Mesenchymal stem cell (in vitro differentiated cells and primary cell): Measurements from ENCODE around the gene ZNF26. TPM values are rescaled to one million over a fixed set of nuclear protein-coding genes. Genes with fewer than 3 reads are reported as not detected.

Source experiments
- DNase-seq: peaks from one replicate; pipeline ENCODE4 v3.0.0-alpha.2; 2013
- H2AFZ ChIP-seq: one replicate; pipeline ENCODE4 v1.6.1; 2013; ENCODE audit warnings: low read depth, mild to moderate bottlenecking, control low read depth, inconsistent platforms, low read length, moderate library complexity
- H2AK5ac ChIP-seq: 2 replicates; pipeline ENCODE4 v1.6.1; 2013; ENCODE audit warnings: low read length, moderate library complexity, mild to moderate bottlenecking, inconsistent platforms; ENCODE audit not compliant: severe bottlenecking
- H2BK120ac ChIP-seq: one replicate; pipeline ENCODE4 v1.6.1; 2013; ENCODE audit warnings: low read depth, mild to moderate bottlenecking, inconsistent platforms, low read length, moderate library complexity
- H2BK12ac ChIP-seq, 2 experiments: one replicate each; pipeline ENCODE4 v1.6.1; 2013; ENCODE audit warnings: inconsistent platforms in 2 of 2, low read length in 2 of 2, mild to moderate bottlenecking in 2 of 2, moderate library complexity in 2 of 2, control low read depth in 1 of 2
- H2BK15ac ChIP-seq: one replicate; pipeline ENCODE4 v1.6.1; 2013; ENCODE audit warnings: mild to moderate bottlenecking, low read depth, inconsistent platforms; ENCODE audit not compliant: poor library complexity, severe bottlenecking
- H2BK5ac ChIP-seq: 2 replicates; pipeline ENCODE4 v1.6.1; 2013; ENCODE audit warnings: low read depth, mild to moderate bottlenecking, low read length, control low read depth, inconsistent platforms; ENCODE audit not compliant: poor library complexity, severe bottlenecking
- H3K14ac ChIP-seq, 2 experiments: one replicate each; pipeline ENCODE4 v1.6.1; 2013; ENCODE audit warnings: inconsistent platforms in 2 of 2, low read length in 2 of 2, control low read depth in 1 of 2, mild to moderate bottlenecking in 1 of 2, moderate library complexity in 1 of 2
- H3K18ac ChIP-seq, 2 experiments: one replicate each; pipeline ENCODE4 v1.6.1; 2013; ENCODE audit warnings: inconsistent platforms in 2 of 2, low read length in 2 of 2, control low read depth in 1 of 2, low read depth in 1 of 2, mild to moderate bottlenecking in 1 of 2
- H3K23ac ChIP-seq, 2 experiments: one replicate each; pipeline ENCODE4 v1.6.1; 2013; ENCODE audit warnings: inconsistent platforms in 2 of 2, low read length in 2 of 2, mild to moderate bottlenecking in 2 of 2, moderate library complexity in 2 of 2, control low read depth in 1 of 2
- H3K27ac ChIP-seq: 2 replicates; pipeline ENCODE4 v1.5.1; 2013; ENCODE audit warnings: mild to moderate bottlenecking, moderate library complexity, low read length, control low read depth, inconsistent platforms; ENCODE audit not compliant: poor library complexity, severe bottlenecking
- H3K27me3 ChIP-seq, 2 experiments: 2 replicates each; pipeline versions ENCODE4 v1.6.1 to v1.7.0; 2013; ENCODE audit warnings: low read length in 2 of 2, mild to moderate bottlenecking in 2 of 2, moderate library complexity in 2 of 2, control low read depth in 1 of 2, inconsistent platforms in 1 of 2; ENCODE audit not compliant: control insufficient read depth in 1 of 2, insufficient read depth in 1 of 2
- H3K36me3 ChIP-seq, 2 experiments: 2 replicates each; pipeline versions ENCODE4 v1.6.1 to v1.7.0; 2013; ENCODE audit warnings: low read length in 2 of 2, control low read depth in 1 of 2, inconsistent platforms in 1 of 2, low read depth in 1 of 2, mild to moderate bottlenecking in 1 of 2; ENCODE audit not compliant: insufficient read depth in 2 of 2, control insufficient read depth in 1 of 2
- H3K4ac ChIP-seq, 2 experiments: one replicate each; pipeline ENCODE4 v1.6.1; 2013; ENCODE audit warnings: inconsistent platforms in 2 of 2, low read length in 2 of 2, mild to moderate bottlenecking in 2 of 2, moderate library complexity in 2 of 2, control low read depth in 1 of 2, low read depth in 1 of 2
- H3K4me1 ChIP-seq: 2 replicates; pipeline ENCODE4 v1.6.1; 2013; ENCODE audit warnings: low read depth, low read length, control low read depth; ENCODE audit not compliant: control insufficient read depth, insufficient read depth
- H3K4me2 ChIP-seq: 2 replicates; pipeline ENCODE4 v1.6.1; 2013; ENCODE audit warnings: low read length, mild to moderate bottlenecking, inconsistent platforms; ENCODE audit not compliant: poor library complexity, severe bottlenecking
- H3K4me3 ChIP-seq, 2 experiments: 2 replicates each; pipeline versions ENCODE4 v1.5.1 to v1.7.0; 2013; ENCODE audit warnings: low read length in 2 of 2, mild to moderate bottlenecking in 2 of 2, control low read depth in 1 of 2, low read depth in 1 of 2; ENCODE audit not compliant: insufficient read depth in 1 of 2
- H3K79me1 ChIP-seq: replicated peaks from 2 replicates; pipeline ENCODE4 v1.6.1; 2013; ENCODE audit warnings: mild to moderate bottlenecking, control low read depth, low read length, inconsistent platforms; ENCODE audit not compliant: poor library complexity, severe bottlenecking
- H3K9ac ChIP-seq: 2 replicates; pipeline ENCODE4 v1.7.0; 2013; ENCODE audit warnings: mild to moderate bottlenecking, low read length, moderate library complexity
- H3K9me3 ChIP-seq: 2 replicates; pipeline ENCODE4 v1.7.0; 2013; ENCODE audit warnings: mild to moderate bottlenecking, low read length; ENCODE audit not compliant: control insufficient read depth
- H4K8ac ChIP-seq: one replicate; pipeline ENCODE4 v1.6.1; 2013; ENCODE audit warnings: inconsistent platforms, mild to moderate bottlenecking, low read length, moderate library complexity
- H4K91ac ChIP-seq: one replicate; pipeline ENCODE4 v1.6.1; 2013; ENCODE audit warnings: mild to moderate bottlenecking, low read length, inconsistent platforms
- WGBS: methylation state at CpG from one replicate; pipeline ENCODE4 v1.1.7; 2013; ENCODE audit warnings: mixed read lengths; 5-methylcytosine and 5-hydroxymethylcytosine counted together
- small RNA-seq: library from polyadenylated mRNA; stranded (forward); fragments of <200 nt; extraction: miRNeasy Mini kit (QIAGEN cat#:217004); gene quantifications from one replicate; pipeline ENCODE3, GENCODE V24; 2013; ENCODE audit warnings: low read depth

ZNF26 gene

GRCh38 chr12:133073836-133074235 is 87.7 kb downstream of the ZNF26 start:
- Histone ChIP-seq H2BK15ac (no peak overlapping the region), H3K4me1 (no peaks in the 10 kb centered on the region), H3K4me2 (no peak overlapping the region), H2AK5ac (no peak overlapping the region), H4K8ac (no peak overlapping the region), H2AFZ (no peak overlapping the region), H3K79me1 (no peaks in the 10 kb centered on the region), H2BK12ac (no peak overlapping the region), H3K4me3 (no peak overlapping the region), H2BK120ac (no peak overlapping the region), H4K91ac (no peak overlapping the region), H3K27me3 (no peaks in the 10 kb centered on the region), H3K14ac (no peak overlapping the region), H3K36me3 (no peaks in the 10 kb centered on the region), H3K18ac (no peak overlapping the region), H2BK5ac (no peak overlapping the region), H3K9ac (no peak overlapping the region), H3K27ac (no peak overlapping the region), H3K4ac (no peak overlapping the region), H3K9me3 (peaks cover 81% of the 10 kb centered on the region), H3K23ac (no peak overlapping the region)
- no CpG with 5 or more reads among the region's 2 CpGs for WGBS
- DNase-seq, result no peak

Small RNA genes within 50 kb of the gene (small RNA-seq; reads per million reads assigned to genes)
- gene RNU4ATAC12P, result not detected
